Measurements from ENCODE around the gene TOX3.

Gene TOX3

DNA sequence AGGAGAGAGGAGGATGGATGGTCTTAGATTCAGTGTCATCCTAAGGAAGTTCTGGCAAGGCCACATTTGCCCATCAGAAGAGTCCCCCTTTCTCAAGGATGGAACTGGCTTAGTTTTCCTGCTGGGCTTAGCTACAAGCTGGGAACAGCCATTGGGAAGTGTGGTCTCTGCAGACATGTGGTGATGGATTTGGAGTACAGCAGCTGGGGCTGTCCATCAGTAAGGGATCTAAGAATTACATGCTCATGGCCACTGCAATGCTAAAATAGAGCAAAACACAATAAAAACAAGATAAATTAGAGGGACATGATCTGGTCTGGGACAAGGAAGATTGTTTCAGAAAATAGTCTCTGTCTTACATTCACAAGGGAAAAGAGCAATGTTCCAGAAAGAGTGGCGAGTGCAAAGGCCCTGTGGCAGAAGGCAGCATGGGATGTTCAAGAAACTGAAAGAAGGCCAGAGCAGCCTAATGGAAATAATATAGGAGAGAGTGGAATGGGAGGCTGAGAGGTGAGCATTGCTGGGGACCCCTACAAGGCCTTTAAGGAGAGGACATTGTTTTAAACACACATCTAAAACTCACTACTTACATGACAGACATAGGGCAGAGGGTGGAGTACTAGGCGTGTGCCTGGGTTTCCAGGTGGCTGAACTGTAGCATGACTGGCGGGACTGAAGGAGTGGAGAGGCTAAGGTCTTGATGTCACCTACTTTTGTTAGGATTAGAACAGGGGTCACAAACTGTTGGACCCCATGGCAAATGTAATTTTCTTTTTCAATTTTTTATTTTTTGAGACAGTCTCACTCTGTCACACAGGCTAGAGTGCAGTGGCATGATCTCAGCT is 17.0 kb upstream of the TOX3 start:
- DNase-seq: no peak

DNA sequence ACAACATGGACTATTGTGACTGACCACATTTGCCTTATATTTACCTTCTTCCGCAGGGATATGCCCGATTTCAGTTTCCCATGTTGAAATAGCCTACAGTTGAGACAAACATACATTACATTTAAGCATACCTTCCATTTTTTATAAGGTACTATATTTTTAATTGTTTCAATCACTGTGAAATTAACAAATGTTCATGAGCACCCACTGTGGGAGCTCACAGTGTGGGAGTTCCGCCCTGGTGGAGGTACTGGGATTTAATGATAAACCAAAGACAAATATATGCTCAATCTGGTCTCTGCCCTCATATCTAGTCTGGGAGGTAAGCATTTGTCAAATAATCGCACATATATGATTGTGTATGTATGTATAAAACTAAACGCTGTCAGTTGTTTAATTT is 15.8 kb upstream of the TOX3 start:
- no peak for DNase-seq

DNA sequence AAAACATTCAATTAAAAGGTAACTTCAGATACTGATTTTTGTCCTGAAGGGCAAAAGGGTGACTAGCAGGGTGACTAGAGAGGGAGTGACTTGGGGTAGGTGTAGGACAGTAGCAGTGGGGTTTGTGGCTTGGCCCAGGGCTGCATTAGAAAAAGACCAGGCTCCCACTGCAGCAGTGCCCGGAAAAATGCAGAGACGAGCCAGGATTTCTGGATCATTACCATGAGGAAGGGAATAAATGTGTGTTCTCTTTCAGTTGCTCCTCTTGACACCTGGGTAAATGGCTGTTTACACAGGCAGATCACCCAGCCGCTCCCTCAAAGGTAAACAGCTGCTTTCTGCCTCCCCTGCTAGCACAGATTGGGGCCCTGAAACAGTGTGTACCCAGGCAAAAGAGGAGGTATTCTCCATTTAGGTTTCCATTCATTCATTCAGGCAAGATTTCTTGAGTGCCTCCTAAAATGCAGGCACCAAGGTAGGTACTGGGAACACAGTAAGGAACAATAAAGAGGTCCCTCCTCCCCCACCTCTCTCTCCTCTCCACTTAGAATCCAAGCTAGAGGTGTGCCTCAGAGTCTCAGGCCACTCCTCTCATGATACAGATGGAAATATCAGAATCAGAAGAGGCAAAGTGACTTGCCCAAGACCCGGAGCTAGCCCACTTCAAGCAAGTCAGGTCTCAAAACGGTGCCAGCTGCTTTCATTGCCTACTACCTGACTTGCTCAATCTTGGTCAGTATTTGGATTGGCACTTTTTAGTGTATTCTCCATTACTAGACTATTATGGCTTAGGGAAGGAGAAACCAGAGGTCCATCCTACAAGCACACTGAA is 15.2 kb upstream of the TOX3 start:
- DNase-seq: no peak

DNA sequence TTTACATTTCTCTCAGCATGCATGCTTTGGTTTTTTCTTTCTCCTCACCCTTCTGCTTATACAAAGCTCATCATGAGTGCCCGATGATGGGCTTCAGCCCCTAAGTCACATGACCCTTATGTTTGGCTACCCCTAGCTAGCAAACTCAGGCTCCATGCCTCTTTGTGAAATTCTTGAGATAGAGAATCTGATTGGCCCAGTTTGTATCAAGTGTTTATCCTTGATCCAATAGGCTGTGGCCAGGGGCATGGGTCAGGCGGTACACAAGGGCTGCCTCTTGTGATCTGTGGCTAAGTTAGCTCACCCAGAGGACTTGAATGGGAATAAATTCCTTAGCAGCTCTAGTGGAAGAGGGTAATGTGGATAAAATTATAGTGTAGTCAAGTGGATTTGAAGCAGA is 11.5 kb upstream of the TOX3 start:
- DNase-seq: no peak

DNA sequence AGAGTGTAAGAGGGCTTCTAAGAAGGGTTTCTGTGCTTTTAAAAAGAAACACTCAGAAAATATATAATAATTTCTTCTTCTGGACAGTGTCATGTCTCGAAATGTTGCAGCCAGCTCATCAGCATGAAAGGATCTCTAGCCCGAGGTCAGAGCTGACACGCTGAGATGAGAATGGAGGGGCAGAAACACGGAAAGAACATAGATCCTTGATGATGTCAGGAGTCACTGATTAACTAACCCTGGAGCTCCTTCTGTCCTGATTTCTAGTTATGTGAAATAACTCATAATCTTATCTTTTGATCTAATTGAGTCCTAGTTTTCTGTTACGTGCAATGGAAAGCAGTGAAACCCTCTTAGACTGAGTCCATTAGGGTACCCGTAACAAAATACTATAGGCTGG is 10.3 kb upstream of the TOX3 start:
- no peak for DNase-seq

DNA sequence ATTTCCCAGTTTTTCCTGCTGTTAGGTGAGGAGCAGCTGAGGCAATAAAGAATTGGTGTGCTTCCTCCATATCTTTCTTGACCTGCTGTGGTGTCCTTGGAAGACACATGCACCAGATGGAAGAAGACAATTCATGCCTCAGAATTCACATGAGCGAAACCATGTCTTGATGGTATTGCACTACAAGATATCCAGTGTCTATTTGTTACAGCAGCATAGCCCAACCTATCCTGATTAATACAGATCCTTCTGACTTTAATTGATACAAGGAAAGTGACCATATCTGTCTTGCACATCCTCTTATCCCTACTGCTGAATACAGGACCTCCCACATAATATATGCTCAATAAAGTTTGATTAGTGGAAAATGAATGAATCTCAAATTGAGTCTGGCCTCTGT is 9.1 kb upstream of the TOX3 start:
- DNase-seq: no peak

DNA sequence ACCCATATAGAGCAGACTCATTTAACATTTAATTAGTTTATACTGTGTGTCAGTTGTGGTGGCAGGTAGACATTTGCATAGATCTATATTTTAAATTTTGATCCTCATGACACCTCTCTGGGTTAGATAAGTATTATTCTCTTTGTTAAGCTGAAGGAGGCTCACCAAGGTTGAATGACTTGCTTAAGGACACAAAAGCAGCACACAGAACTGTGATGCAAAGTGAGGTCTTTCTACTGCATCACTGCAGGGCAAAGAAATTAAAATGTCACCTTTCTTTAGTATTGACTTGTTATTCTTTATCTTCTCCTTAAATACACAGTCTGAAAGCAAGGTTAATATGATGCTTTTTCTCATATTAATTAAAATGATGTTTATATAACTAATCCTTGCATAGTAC is 8.6 kb upstream of the TOX3 start:
- no peak for DNase-seq

DNA sequence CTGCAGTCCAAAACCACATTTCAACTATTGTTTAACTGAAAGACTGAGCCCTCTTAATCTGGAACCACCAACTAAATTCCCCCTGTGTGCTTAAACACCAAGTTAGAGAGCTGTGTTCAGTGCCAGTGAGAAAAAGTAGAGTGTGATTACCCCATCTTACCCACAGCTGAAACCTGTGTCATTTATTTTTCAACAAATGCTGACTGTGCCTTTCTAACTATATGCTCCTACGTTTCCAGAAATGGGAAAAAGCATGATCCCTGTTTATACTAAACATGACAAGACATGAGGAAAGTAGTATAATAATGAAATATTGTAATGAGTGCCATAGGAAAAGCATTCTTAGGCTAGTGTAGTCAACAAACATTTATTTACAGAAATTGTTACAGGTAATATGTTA is 7.4 kb upstream of the TOX3 start:
- no peak for DNase-seq

DNA sequence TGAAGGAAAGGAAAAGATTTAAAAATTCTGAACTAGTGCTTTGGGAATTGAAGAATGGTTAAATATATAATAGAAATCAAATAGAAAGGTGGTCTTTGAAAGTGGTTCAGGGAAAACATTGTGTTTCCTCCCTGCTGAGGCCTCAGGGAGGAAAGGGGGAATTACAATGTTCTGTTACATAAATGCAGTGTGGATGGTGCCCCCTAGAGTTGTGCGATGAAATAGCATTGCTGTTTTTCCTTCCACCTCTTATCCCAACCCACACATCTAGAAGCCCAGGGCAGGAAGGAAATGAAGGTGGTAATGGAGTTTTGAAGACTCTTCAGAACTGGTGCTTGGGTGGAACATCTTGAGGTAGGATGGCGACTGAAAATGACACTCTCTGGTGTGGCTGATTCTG is 6.4 kb upstream of the TOX3 start:
- no peak for DNase-seq

DNA sequence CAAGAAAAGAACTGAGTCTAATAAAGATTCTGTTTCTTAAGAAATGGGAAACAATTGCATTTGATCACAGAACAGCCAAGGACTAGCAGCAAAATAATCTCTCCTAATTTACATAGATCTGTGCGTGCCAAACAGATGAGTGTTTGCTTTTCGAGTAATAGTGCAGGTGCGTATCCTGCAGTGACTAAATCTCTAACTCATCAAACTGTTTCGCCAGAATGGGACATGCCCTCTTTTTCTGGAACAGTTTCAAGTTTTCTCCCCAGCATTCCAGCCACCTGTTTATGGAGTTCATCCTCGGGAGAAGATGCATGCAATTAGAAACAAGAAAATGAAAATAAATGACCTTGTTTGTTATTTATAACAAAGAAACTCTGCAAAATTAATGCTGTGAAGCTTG is 5.7 kb upstream of the TOX3 start:
- DNase-seq: no peak

DNA sequence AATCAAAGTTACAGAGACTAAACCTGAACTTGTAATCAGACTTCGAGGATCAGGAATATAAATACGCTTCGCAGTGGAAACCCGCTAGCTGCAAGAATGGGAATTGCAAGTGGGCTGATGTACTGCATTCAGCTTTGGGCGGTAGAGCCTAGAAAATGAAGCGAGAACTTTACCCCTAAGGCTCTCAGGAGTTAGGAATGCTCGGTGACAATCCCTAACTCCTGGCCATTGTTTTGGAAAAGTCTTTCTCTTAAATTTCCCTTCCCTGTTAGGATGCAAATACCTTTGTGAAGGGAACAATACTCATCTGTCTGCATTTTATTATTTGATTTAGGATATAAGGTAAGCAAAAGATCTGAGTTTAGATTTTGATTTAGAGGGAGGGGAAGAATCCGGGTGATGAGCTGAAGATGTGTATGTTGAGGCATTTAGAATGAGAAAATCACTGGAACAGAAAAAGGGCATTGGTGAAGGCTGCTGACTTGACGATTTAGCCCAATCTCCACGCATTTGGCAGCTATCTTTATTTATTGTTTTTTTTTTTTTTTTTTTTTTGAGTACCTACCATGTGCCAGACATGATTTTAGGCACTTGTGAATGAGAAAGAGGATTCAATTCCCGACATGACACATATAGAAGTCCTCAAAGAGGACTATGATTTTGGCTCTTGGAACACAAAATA is 2.2 kb upstream of the TOX3 start:
- DNase-seq: no peak

DNA sequence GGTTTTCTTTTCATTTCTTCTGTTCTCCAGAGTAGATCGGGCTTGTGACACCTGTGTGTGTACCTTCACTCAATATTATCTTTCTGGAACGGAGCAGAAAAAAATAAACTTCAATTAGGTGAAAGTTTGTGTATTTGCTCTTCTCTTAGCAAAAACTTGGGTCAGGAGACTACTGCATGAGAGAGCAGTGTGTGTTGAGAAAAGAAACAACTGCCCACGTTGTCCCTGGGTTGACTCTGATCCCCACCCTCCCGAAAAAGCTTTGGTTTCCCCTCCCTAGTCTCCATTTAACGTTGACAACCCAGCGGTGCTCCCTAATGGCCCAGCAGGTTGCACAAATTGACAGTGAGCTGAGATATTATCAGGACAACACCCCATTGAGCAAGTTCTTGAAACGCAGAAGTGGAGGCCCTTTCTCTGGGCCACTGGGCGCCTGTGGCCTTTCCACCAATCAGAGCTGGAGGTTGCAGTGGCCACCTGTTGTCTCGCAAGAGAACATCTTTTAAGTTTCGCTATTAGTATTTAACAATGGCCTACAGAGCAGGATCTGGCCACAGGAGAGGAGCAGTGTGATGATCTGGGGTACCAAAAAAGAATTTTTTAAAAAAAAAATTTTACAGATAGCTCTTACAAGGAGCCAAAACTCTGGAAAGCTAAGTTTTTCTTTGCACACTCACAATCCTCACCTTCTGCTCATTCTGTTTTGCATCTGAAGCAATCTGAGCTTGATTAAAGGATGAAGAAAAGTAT is 1.5 kb upstream of the TOX3 start:
- no peak for DNase-seq

DNA sequence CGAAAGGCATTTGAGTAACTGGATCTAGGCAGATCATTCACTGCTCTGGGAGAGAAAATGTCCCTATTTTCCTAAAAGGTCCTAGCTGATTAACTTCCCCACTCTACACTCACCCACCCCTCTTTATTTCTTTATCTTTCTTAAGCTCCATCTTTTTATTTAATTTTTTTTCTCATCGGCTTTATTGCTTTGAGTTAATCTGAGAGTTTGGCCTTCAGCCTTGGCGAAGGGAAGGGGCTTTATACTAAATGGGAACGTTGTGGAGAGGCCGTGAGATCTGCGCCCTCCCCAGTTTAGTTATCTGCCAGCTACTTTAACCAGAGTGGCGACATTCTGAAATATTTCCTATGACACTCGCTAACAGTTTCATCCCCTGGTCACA is 882 bp upstream of the TOX3 start:
- DNase-seq: no peak

DNA sequence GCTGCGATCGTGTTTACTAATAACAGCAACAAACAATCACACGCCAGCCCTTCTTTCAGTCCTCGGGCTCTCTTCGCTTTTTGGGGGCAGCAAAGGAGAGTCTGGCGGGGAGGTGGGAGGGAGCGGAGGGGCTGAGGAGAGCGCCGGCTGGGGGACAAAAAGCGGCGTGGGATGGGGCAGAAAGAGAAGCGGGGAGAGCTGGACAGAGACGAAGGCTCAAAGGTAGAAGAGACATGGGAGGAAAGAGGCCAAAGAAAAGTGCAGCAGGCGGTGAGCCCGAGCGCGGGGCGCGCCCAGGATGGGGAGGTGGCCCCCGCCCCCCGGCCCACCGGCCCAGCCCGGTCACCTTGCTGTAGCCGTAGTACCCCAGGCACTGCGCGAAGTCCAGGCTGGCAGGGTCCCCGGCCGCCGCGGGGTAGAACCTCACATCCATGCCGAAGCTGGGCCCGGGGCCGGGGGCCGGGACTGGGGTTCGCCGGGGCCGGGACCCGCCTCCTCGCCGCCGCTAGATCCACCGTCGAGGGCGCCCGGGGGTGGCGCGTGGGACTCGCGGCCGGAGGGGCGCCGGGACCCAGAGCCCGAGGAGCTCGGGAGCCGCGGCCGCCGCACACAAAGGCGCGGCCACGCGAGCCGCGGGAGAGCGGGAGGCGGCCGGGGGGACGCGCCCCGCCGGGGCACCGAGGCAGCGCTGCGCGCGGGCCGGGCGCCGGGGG is 496 bp downstream of the TOX3 start:
- no peak for DNase-seq

DNA sequence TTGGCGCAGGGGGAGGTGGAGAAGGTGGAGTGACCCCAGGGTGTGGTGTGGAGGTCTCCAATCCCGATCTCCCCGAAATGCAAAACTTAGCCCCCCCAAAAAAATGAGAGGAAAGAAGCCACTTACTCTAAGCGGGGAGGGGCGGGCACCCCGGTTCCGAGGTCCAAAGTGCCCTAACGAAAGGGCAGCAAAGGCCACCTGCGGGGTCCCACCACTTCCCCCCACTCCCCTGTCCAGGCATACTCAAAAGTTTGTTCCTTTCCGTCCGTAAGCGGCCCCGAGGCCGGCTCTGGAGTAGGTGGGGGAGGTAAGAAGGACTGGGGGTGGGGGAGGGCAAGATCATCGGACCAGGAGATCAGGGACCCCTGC is 1.1 kb downstream of the TOX3 start:
- DNase-seq: no peak

DNA sequence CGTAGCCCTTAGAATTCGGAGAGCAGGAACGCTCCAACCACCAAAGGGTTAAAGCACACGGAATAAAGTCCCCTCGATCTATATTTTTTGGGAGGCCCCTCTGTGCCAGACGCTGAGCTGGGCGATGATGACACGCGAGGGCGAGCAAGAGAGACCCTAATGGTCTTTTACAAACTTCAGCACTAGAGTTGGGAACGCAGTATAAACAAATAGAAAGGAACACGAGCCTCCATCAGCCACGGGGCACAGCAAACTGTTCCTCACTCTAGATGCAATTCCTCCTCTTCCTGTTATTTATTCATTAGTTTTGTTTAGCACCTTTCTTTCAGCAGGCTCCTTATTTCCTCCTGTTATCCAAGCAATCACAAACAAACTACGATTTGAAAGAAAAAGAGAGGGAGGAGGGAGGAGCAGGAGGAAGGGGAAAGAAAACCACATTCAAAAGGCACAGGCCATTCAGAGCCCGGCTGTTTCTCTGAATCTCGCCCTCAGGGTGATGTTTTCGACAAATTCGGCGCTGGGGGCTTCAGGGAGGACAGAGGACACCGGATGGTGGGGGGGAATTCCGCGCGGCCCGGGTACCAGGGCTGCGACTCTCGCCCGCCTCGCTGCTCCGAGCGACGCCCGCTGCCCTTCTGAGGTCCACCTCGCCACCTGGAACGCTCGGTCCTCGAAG is 1.6 kb downstream of the TOX3 start:
- no peak for DNase-seq

DNA sequence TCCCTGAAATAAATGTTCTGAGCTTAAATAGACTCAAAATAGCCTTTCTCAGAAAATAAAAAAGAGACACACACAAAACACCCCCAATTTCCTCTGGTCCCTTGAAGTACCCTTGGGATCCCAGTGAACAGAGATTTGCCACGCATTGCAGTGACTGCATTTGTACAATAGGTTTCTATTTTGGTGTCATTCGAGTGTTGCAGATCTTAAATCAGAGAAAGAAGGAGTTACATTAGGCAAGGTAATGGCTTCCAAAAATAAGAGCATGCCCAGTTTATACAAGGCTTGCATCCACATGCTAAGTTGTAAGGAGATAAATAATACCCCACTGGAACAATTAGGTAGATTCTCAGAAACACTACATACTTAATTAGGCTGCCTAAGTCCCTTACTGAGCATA is 2.2 kb downstream of the TOX3 start:
- no peak for DNase-seq

DNA sequence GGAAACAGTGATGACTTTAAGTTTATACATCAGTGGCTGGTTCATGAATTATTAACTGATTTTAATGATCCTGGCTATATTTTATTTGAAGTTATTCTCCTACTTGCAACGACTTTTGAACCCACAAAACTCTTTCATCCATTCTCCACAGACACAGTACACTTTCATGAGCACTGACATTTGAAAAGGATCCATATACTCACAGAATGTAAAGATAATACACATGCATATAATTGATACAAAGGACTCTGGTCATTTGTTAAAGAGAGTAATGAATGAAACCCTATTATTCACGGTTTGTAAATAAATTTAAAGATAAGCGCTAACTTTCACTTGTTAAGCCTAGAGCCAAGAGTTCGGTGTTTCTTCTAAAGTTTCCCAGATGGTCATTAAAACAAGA is 3.3 kb downstream of the TOX3 start:
- DNase-seq: no peak

DNA sequence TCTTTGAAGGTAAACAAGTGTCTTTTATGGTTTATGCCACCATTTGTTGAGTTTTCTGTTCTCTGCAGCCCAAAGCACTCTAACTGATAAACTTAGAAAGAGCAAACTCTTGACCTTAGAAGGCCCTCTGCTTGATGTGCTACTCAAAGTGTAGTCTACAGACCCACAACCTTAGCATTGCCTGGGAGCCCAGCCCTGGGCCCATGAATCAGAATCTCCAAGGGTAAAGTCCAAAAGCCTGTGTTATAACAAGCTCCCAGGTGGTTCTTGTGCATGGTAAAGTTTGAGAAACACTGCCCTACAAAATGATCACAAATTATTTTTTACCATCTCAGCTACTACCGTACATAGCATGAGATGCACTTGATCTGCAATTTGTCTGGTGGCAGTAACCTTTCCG is 6.0 kb downstream of the TOX3 start:
- DNase-seq: no peak

DNA sequence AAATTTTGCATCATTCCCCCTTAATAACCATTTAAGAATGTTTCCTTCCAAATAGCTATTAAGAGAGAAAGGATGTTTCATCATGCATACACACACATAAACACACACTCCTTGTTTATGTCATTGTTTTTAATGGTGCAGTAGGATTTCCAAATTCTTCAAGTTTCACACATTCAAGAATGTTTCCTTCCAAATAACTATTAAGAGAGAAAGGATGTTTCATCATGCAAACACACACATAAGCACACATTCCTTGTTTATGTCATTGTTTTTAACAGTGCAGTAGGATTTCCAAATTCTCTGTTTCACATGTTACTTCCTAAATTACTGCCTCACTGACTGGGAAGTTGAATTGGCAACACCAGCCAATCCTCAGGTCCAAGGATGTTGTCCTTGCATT is 7.8 kb downstream of the TOX3 start:
- DNase-seq: no peak

DNA sequence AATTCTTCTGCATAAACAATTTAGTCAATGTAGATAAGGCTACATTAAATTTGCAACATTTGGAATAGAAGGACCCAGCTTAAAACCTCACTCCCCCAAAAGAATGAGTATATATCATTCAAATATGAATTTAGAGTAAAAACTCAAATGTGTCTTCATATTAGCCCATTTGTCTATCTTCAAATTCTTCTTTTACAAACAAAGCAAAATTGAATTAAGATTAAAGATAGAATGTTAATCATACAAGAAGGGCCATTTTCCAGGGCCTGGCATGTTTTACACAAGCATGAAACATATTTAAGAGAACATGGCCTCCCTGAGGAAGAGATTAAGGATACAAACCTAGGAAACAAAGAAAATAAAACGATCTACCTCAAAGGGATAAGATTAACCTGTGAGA is 8.4 kb downstream of the TOX3 start:
- DNase-seq: no peak

DNA sequence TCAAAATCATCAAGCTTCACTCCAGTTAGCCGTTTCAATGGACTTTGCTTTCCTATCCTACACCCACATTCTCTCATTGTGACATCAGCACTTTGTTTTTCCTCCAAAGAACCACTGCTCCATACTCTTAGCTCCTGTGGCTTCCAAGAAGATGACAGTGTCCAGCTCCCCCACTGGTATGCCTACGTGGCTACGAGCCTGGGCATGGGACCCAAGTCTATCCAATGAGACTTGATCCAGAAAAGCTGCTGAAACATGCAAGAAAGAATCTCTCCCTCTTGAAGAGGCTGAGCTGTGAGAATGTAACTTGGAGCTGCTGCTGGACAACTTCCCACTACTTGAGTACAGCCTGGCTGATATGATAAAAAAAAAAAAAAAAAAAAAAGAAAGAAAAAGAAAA is 9.4 kb downstream of the TOX3 start:
- no peak for DNase-seq

Measured in effector CD4-positive, alpha-beta T cell (primary cell).